ENCODE data around the gene GCFC2. TPM values are rescaled to one million over a fixed set of nuclear protein-coding genes. Genes with fewer than 3 reads are reported as not detected.

Gene GCFC2
- total RNA-seq, 1 experiment from 2014 or later = 20.1 TPM

DNA sequence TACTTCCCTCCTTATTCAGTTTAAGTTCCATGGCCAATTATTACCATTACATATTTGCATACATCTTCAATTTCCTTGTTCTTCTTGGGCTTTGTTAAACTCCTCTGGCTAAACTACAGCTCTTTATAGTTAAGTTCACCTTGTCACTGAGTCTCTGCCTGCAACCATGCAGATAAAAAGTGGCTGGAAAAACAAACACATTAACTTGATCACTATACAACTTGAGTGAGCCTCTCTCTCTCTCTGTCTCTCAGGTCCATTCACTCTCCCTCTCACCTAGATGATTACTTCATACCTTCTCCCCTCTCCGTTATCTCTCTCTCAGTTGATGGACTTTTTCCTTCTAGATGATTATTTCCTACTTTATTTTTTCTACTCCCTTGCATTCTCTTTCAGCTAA lies 30.3 kb downstream of the GCFC2 start:
- H3K4me2 ChIP-seq (ENCODE audit: low read length) = no peak overlapping the region
- DNase-seq (ENCODE audit: low read depth, low spot score) = no peak
- TF ChIP-seq, protein P1, sequence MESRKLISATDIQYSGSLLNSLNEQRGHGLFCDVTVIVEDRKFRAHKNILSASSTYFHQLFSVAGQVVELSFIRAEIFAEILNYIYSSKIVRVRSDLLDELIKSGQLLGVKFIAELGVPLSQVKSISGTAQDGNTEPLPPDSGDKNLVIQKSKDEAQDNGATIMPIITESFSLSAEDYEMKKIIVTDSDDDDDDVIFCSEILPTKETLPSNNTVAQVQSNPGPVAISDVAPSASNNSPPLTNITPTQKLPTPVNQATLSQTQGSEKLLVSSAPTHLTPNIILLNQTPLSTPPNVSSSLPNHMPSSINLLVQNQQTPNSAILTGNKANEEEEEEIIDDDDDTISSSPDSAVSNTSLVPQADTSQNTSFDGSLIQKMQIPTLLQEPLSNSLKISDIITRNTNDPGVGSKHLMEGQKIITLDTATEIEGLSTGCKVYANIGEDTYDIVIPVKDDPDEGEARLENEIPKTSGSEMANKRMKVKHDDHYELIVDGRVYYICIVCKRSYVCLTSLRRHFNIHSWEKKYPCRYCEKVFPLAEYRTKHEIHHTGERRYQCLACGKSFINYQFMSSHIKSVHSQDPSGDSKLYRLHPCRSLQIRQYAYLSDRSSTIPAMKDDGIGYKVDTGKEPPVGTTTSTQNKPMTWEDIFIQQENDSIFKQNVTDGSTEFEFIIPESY (IDR thresholded peaks at IDR 0.05; ENCODE audit: extremely low read depth, insufficient replicate concordance, low read length) = no peak
- TF ChIP-seq FOSL1 (IDR thresholded peaks at IDR 0.05; ENCODE audit: low read depth) = no peak
- TF ChIP-seq EGR1 (IDR thresholded peaks at IDR 0.05; ENCODE audit: low read depth) = no peak
- no peak for TF ChIP-seq POLR2AphosphoS5 (IDR thresholded peaks at IDR 0.05; ENCODE audit: low read depth, low read length)
- no peak for TF ChIP-seq TCF7L2 (IDR thresholded peaks at IDR 0.05; ENCODE audit: borderline replicate concordance, extremely low read depth, insufficient read depth, insufficient read length)
- no peak for TF ChIP-seq CBX3 (IDR thresholded peaks at IDR 0.05; ENCODE audit: low read depth)
- no peak for TF ChIP-seq CEBPB (IDR thresholded peaks at IDR 0.05; ENCODE audit: low read depth)
- TF ChIP-seq SRF (IDR thresholded peaks at IDR 0.05; ENCODE audit: low read depth) = no peak
- TF ChIP-seq, protein P2, sequence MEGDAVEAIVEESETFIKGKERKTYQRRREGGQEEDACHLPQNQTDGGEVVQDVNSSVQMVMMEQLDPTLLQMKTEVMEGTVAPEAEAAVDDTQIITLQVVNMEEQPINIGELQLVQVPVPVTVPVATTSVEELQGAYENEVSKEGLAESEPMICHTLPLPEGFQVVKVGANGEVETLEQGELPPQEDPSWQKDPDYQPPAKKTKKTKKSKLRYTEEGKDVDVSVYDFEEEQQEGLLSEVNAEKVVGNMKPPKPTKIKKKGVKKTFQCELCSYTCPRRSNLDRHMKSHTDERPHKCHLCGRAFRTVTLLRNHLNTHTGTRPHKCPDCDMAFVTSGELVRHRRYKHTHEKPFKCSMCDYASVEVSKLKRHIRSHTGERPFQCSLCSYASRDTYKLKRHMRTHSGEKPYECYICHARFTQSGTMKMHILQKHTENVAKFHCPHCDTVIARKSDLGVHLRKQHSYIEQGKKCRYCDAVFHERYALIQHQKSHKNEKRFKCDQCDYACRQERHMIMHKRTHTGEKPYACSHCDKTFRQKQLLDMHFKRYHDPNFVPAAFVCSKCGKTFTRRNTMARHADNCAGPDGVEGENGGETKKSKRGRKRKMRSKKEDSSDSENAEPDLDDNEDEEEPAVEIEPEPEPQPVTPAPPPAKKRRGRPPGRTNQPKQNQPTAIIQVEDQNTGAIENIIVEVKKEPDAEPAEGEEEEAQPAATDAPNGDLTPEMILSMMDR (IDR thresholded peaks at IDR 0.05 in 2 of 3, conservative IDR thresholded peaks at IDR 0.05 in 1 of 3; ENCODE audit: borderline replicate concordance in 1 of 3, insufficient read depth in 1 of 3, low read depth in 2 of 3, low read length in 2 of 3) = no peak
- no peak for TF ChIP-seq RAD21 (IDR thresholded peaks at IDR 0.05; ENCODE audit: low read depth)
- TF ChIP-seq JUND (IDR thresholded peaks at IDR 0.05) = no peak
- no peak for TF ChIP-seq ZFX (IDR thresholded peaks at IDR 0.05)
- no peak for TF ChIP-seq ELF1 (IDR thresholded peaks at IDR 0.05; ENCODE audit: borderline replicate concordance, low read depth)
- TF ChIP-seq YY1 (IDR thresholded peaks at IDR 0.05; ENCODE audit: extremely low read depth, insufficient replicate concordance, low read depth, low read length) = no peak
- TF ChIP-seq EZH2phosphoT487 (IDR thresholded peaks at IDR 0.05; ENCODE audit: borderline replicate concordance) = no peak
- intact Hi-C loops (cut with micrococcal nuclease) = no loop called here
- no peak overlapping the region for H3K4me3 ChIP-seq (replicated peaks in 1 of 2; ENCODE audit: low read depth in 1 of 2, low read length in 2 of 2)
- no peaks in the 10 kb centered on the region for H3K27me3 ChIP-seq (ENCODE audit: insufficient read depth, low read length)
- H3K9ac ChIP-seq (ENCODE audit: low read length) = no peak overlapping the region
- ChIA-PET POLR2A (no interaction called here), RAD21 (ENCODE audit: low non-redundant PET in 1 of 2, low total read pairs in 2 of 2, uncharacterized antibody in 2 of 2, unreplicated experiment in 2 of 2) (no interaction called here), CTCF (no interaction called here)
- no peak for ATAC-seq
- H3K4me1 ChIP-seq (ENCODE audit: control insufficient read depth in 1 of 2, insufficient read depth in 2 of 2, low read length in 2 of 2) = no peaks in the 10 kb centered on the region
- no peaks in the 10 kb centered on the region for H4K20me1 ChIP-seq (ENCODE audit: insufficient read depth)
- no peak overlapping the region for H3K27ac ChIP-seq (ENCODE audit: low read depth, low read length)
- H3K9me2 ChIP-seq (ENCODE audit: insufficient read depth) = no peaks in the 10 kb centered on the region
- H3K9me3 ChIP-seq (ENCODE audit: control insufficient read depth in 1 of 2, insufficient read depth in 1 of 2, low read depth in 1 of 2, low read length in 2 of 2) = no peaks in the 10 kb centered on the region
- no peak overlapping the region for H2AFZ ChIP-seq (ENCODE audit: low read depth, low read length, poor library complexity, severe bottlenecking)
- BruUV-seq (replicated peaks) = no TSS peak
- no peaks in the 10 kb centered on the region for H3K36me3 ChIP-seq (ENCODE audit: control insufficient read depth in 1 of 2, insufficient read depth in 2 of 2, low read length in 2 of 2)
- H3K79me2 ChIP-seq (ENCODE audit: insufficient read depth, low read length) = no peaks in the 10 kb centered on the region

Measured in HCT116 (cell line).